ENCODE measurements around the gene OR10AG1. TPM values are rescaled to one million over a fixed set of nuclear protein-coding genes. Genes with fewer than 3 reads are reported as not detected.

The OR10AG1 gene
- total RNA-seq, 2 donors from 2014 or later, result not detected

Other genes starting within 250 kb of the OR10AG1 start
- gene OR5D13, start 196.5 kb downstream of the OR10AG1 start, total RNA-seq, result not detected
- not detected for gene OR5D14, start 174.4 kb downstream of the OR10AG1 start, total RNA-seq
- gene OR5L1, start 158.6 kb downstream of the OR10AG1 start, total RNA-seq, result not detected
- not detected for gene OR5D18, start 150.3 kb downstream of the OR10AG1 start, total RNA-seq
- gene OR5L2, start 142.7 kb downstream of the OR10AG1 start, total RNA-seq, result not detected
- not detected for gene OR5D16, start 131.2 kb downstream of the OR10AG1 start, total RNA-seq
- not detected for gene TRIM51, start 86.6 kb downstream of the OR10AG1 start, total RNA-seq
- gene OR5W2, start 55.4 kb downstream of the OR10AG1 start, total RNA-seq, result not detected
- not detected for gene OR5I1, start 33.5 kb downstream of the OR10AG1 start, total RNA-seq
- not detected for gene OR5F1, start 24.7 kb upstream of the OR10AG1 start, total RNA-seq
- not detected for gene OR5AS1, start 57.7 kb upstream of the OR10AG1 start, total RNA-seq
- not detected for gene OR8I2, start 123.4 kb upstream of the OR10AG1 start, total RNA-seq
- not detected for gene OR8H2, start 133.7 kb upstream of the OR10AG1 start, total RNA-seq
- gene OR8H3, start 152.4 kb upstream of the OR10AG1 start, total RNA-seq, result not detected
- gene OR8J3, start 170.3 kb upstream of the OR10AG1 start, total RNA-seq, result not detected
- gene OR8K5, start 190.4 kb upstream of the OR10AG1 start, total RNA-seq, result not detected
- gene OR5J2, start 206.7 kb upstream of the OR10AG1 start, total RNA-seq, result not detected

Data from activated T-cell treated with anti-CD3 and anti-CD28 coated beads, Interleukin-2, amount 50 U/mL, for 72 hours (primary cell).